Fibroblast of skin of back (primary cell): ENCODE measurements around the gene TMEM219.
"Not testable (repeated sequence)": the region's sequence is repeated elsewhere in the genome, so short reads cannot be mapped to it uniquely, and the experiment has no call there.

Experiments
- DNase-seq: peaks from one replicate; pipeline ENCODE4 v3.0.0-alpha.2; 2013

TMEM219 gene

GRCh38 chr16:29996766-29997250 lies 34.9 kb downstream of the TMEM219 start:
- DNase-seq: no peak

- DNase-seq: no peak
These were observed 37.7 kb downstream of the TMEM219 start for GRCh38 chr16:29999605-30000004.

- DNase-seq: no peak
These were observed 39.1 kb downstream of the TMEM219 start for GRCh38 chr16:30000735-30001631.

GRCh38 chr16:30002614-30003346 lies 40.9 kb downstream of the TMEM219 start:
- DNase-seq: no peak

- DNase-seq: no peak
These were observed 42.0 kb downstream of the TMEM219 start for GRCh38 chr16:30003670-30004423.

GRCh38 chr16:30004424-30004776 lies 42.5 kb downstream of the TMEM219 start:
- DNase-seq: no peak

- DNase-seq: no peak
These were observed 42.9 kb downstream of the TMEM219 start for GRCh38 chr16:30004811-30005242.

GRCh38 chr16:30005341-30006094 lies 43.6 kb downstream of the TMEM219 start:
- DNase-seq: peak; percentile 46

- DNase-seq: no peak
These were observed 44.2 kb downstream of the TMEM219 start for GRCh38 chr16:30006095-30006473.

GRCh38 chr16:30006659-30007377 lies 44.9 kb downstream of the TMEM219 start:
- no peak for DNase-seq

- no peak for DNase-seq
These were observed 45.6 kb downstream of the TMEM219 start for GRCh38 chr16:30007378-30007895.

- DNase-seq: no peak
These were observed 47.4 kb downstream of the TMEM219 start for GRCh38 chr16:30009085-30009862.

- no peak for DNase-seq
These were observed 48.3 kb downstream of the TMEM219 start for GRCh38 chr16:30009990-30010843.

- DNase-seq: no peak
These were observed 49.2 kb downstream of the TMEM219 start, which contains the start of gene DOC2A for GRCh38 chr16:30010844-30011713. DOC2A (minus strand) TSS chr16:30011027; CDS start chr16:30010222, 805 bp downstream.

GRCh38 chr16:30011714-30012504 lies 50.0 kb downstream of the TMEM219 start:
- DNase-seq: peak; percentile 19

GRCh38 chr16:30012598-30012997 lies 50.7 kb downstream of the TMEM219 start:
- DNase-seq: not testable (repeated sequence)

GRCh38 chr16:30015450-30015849 lies 53.6 kb downstream of the TMEM219 start:
- DNase-seq: not testable (repeated sequence)
